Measurements from ENCODE around the gene OR2AG1.

The OR2AG1 gene

DNA sequence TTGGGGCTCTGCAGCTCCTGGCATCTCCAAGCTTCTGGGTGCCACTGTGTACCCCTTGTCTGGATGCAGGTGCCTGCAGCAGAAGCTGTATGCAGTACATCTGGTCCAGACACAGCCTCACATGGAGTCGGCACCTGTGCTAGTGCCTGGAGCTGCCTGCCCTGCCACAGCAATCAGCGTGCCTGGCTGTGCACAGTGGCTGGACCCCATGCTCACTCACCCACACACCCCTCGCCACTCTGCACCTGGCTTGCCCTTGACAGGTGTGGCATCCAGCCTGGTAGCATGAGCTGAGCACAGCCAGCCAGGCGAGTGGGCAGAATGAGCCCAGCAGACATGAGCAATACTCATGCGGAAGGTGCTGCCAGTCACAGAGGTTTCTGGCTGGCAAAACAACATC, 36.1 kb downstream of the OR2AG1 start:
- no peak for DNase-seq (ENCODE audit: low spot score)
- Histone ChIP-seq H3K27ac (no peak overlapping the region), H3K4me3 (no peak overlapping the region)
- no peak for TF ChIP-seq CTCF (IDR thresholded peaks at IDR 0.05)

DNA sequence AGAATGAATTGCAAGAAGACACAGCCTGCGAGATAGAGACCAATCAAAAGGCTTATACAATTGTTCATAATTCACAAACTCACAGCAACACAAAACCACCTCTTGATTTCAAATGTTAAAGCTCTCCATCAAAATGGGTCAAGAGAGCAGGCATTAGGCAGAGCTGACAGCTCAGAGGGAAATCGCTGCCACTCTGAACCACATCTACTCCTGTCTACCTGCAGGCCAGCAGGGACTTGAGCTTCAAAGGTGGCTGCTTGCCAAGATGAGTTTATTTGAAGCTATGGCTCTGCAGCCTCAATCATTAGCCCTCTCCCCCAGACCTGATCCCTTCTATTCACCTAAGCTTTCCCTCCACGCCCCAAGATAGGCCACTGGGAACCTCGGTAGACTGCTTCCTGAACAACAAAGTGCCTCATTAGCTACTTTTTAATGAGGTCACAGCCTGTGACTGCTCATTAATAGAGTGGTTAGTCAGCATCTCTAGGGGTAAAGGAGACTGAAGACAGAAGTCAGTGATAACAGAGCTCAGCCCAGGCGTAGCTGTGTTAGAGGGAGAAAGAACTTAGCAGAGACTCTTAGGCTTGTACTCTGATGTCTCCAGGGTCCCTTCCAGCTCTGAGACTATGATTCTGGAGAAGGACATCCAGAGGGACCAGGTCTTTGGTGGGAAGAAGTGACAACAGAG, 41.5 kb downstream of the OR2AG1 start:
- H3K27ac ChIP-seq = no peak overlapping the region
- H3K4me3 ChIP-seq = no peak overlapping the region
- no peak for TF ChIP-seq CTCF (IDR thresholded peaks at IDR 0.05)
- no peak for DNase-seq (ENCODE audit: low spot score)

DNA sequence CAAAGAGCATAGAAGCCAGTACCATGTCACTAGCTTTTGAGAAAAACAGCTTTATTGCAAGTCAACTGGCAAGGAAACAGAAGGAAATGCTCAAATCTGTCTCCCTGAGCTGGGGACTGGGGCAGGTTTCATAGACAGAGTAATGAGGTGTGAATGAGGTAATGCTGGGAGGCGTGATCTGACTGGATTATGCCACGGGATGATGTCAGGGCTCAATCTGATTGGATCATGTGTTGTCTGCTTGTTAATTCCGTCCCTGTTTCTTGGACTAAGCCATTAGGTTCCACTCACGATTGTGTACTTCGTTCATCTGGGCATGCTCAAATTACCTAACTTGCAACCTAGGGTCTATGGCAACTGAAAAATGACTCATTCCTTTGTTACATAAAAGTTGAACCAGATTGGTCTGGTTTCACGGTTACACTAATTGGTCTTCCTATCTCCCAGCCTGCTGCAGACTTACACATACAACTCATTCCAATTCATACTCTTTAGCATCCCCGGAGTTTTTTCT, 42.5 kb downstream of the OR2AG1 start:
- Histone ChIP-seq H3K27ac (no peak overlapping the region), H3K4me3 (no peak overlapping the region)
- DNase-seq (ENCODE audit: low spot score) = no peak
- no peak for TF ChIP-seq CTCF (IDR thresholded peaks at IDR 0.05)

GRCh38 chr11:6828103-6828502, 45.3 kb downstream of the OR2AG1 start:
- no peak for TF ChIP-seq CTCF (IDR thresholded peaks at IDR 0.05)
- H3K4me3 ChIP-seq = no peak overlapping the region
- DNase-seq (ENCODE audit: low spot score) = no peak
- no peak overlapping the region for H3K27ac ChIP-seq

DNA sequence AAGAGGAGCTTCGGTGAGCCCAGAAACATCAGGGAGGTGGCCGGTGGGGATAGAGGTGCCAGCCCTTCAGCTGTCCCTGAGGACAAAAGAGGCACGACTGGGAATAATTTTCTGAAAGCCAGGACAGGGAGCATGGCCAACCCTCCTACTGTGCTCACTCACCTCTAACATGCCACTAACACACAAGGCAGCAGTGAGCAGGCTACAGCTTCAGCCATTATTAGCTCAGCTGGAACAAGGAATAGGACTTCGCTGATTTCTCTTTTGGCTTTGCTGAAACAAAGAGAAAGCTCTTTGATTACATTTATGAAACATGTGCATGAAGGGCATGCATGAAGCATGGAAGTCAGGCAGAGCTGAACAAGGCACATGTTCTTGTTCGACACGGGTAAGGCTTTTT, 50.5 kb downstream of the OR2AG1 start:
- Histone ChIP-seq H3K27ac (no peak overlapping the region), H3K4me3 (no peak overlapping the region)
- no peak for TF ChIP-seq CTCF (IDR thresholded peaks at IDR 0.05)
- no peak for DNase-seq (ENCODE audit: low spot score)

DNA sequence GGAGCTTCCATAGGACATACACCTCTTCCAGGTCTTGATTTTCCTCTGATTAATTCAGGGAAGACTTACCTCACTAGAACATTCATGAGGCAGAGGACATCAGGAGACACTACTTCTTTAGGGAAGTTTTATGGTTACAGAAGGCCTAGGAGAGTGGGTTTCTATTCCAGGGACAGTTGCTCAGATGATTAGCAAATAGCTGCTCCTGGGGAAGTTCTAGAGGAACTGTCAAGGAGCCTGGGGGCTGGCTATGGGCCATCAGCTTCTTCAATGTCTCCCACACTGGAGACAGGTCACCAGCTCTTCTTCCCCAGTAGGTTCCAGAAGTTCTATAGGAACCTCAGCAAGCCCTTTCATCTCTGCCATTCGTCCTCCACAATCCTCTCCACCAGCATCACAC, 51.2 kb downstream of the OR2AG1 start:
- TF ChIP-seq CTCF (IDR thresholded peaks at IDR 0.05) = no peak
- no peak for DNase-seq (ENCODE audit: low spot score)
- no peak overlapping the region for H3K27ac ChIP-seq
- H3K4me3 ChIP-seq = no peak overlapping the region

All from coronary artery (tissue), 2 donors.